ENCODE data around the gene SYPL2. TPM values are rescaled to one million over a fixed set of nuclear protein-coding genes. Genes with fewer than 3 reads are reported as not detected.

Gene SYPL2
- total RNA-seq, 2 experiments from 2014 or later = not detected

DNA sequence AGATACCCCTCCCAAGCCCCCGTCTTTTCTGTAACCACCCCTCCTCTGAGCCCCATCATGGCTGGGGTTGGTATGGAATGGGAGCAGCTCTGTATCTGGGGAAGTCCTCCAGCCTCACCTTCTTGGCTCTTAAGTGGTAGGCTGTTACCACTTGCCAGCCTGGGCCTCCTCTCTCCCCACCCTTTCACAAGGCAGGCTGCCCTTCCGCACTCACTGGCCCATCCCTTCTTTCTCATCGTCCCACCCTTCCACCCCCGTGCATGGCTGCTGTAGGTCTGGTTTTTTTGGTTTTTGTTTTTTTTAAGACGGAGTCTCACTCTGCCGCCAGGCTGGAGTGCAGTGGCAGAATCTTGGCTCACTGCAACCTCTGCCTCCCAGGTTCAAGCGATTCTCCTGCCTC is 32.7 kb downstream of the SYPL2 start:
- ChIA-PET POLR2A (interaction anchor here (0.7 kb wide), 1 partner anchor 55 kb away, joined by 3 read pairs; no protein-coding TSS in a partner anchor), CTCF (ENCODE audit: unreplicated experiment) (no interaction called here)
- H3K79me2 ChIP-seq (ENCODE audit: insufficient read depth, low read depth, low read length) = peaks cover 7% of the 10 kb centered on the region; the same call in 1 of the 2 replicates
- H3K36me3 ChIP-seq (ENCODE audit: insufficient read depth, low read length) = peaks cover 41% of the 10 kb centered on the region; the same call in 1 of the 2 replicates
- H3K4me2 ChIP-seq (ENCODE audit: low read length) = no peak overlapping the region
- H2AFZ ChIP-seq (ENCODE audit: low read length) = no peak overlapping the region
- no peaks in the 10 kb centered on the region for H3K9me2 ChIP-seq (ENCODE audit: insufficient read depth, low read length)
- no TSS peak for BruUV-seq (replicated peaks)
- H3K4me1 ChIP-seq (ENCODE audit: insufficient read depth, low read length, poor library complexity, severe bottlenecking) = peaks cover 8% of the 10 kb centered on the region
- DNase-seq (ENCODE audit: low spot score) = no peak
- TF ChIP-seq EZH2phosphoT487 (IDR thresholded peaks at IDR 0.05; ENCODE audit: borderline replicate concordance, low read depth, low read length) = no peak
- TF ChIP-seq, protein P1, sequence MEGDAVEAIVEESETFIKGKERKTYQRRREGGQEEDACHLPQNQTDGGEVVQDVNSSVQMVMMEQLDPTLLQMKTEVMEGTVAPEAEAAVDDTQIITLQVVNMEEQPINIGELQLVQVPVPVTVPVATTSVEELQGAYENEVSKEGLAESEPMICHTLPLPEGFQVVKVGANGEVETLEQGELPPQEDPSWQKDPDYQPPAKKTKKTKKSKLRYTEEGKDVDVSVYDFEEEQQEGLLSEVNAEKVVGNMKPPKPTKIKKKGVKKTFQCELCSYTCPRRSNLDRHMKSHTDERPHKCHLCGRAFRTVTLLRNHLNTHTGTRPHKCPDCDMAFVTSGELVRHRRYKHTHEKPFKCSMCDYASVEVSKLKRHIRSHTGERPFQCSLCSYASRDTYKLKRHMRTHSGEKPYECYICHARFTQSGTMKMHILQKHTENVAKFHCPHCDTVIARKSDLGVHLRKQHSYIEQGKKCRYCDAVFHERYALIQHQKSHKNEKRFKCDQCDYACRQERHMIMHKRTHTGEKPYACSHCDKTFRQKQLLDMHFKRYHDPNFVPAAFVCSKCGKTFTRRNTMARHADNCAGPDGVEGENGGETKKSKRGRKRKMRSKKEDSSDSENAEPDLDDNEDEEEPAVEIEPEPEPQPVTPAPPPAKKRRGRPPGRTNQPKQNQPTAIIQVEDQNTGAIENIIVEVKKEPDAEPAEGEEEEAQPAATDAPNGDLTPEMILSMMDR (conservative IDR thresholded peaks at IDR 0.05; ENCODE audit: low read length) = no peak
- intact Hi-C loops (cut with micrococcal nuclease; ENCODE audit: unreplicated experiment) = no loop called here
- no peak overlapping the region for H3K27ac ChIP-seq (ENCODE audit: low read depth, low read length, poor library complexity, severe bottlenecking)
- no peaks in the 10 kb centered on the region for H3K9me3 ChIP-seq (ENCODE audit: low read length)
- no peak overlapping the region for H3K4me3 ChIP-seq (ENCODE audit: low read depth, low read length, poor library complexity, severe bottlenecking)
- H4K20me1 ChIP-seq (ENCODE audit: insufficient read depth, low read length) = no peaks in the 10 kb centered on the region

DNA sequence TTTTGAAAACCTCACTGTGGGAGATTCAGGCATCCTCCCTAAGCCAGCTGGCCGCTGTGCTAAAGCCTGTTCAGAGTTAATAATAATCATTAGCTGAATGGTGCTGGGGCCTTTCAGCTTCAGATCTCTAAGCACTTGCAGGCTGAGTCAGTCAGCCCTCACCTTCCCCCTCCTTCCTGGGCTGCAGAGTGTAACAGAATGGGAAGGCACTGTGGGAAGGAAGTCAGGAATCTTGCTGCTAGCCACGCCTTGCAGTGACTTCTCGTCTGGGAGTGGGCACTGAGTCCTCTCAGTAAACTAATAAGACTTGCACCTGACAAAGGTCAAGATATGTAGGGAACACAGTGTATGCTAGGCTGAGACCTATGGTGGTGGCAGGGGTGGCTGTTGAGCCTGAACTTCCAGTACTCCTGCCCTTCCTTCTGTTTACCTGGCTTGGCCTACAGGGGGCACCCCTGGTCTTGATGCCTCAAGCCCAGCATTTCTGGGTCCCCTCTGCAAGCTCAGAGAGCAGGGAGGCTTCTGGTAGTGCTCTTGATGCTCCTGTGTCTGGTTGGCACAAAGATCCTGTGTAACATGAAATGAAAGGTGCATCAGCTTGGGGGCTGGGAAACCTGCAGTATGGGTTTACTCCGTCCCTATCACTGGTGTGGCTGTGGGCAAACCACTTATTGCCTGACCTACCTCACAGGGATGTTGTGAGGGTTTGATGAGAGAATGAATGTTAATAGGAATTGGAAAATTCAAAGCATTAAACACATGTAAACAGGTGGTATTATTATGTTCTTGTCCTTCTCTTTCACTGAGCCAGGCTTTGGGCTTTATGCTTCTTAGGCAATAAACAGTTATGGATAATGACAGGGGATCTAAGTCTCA is 33.6 kb downstream of the SYPL2 start:
- intact Hi-C loops (cut with micrococcal nuclease; ENCODE audit: unreplicated experiment) = no loop called here

More for the DNA sequence above, 33.6 kb downstream of the SYPL2 start:
- no peaks in the 10 kb centered on the region for H4K20me1 ChIP-seq (ENCODE audit: insufficient read depth, low read length)
- no peaks in the 10 kb centered on the region for H3K9me2 ChIP-seq (ENCODE audit: insufficient read depth, low read length)
- peak; percentile 56 for DNase-seq (ENCODE audit: low spot score)
- H3K9me3 ChIP-seq (ENCODE audit: low read length) = no peaks in the 10 kb centered on the region
- ChIA-PET POLR2A (interaction anchor here (1.1 kb wide), 1 partner anchor 33 kb away, joined by 3 read pairs; no protein-coding TSS in a partner anchor), CTCF (ENCODE audit: unreplicated experiment) (interaction anchor here (1.0 kb wide), 1 partner anchor 32 kb away, joined by 4 read pairs; no protein-coding TSS in a partner anchor)
- BruUV-seq (replicated peaks) = no TSS peak
- H3K27ac ChIP-seq (ENCODE audit: low read depth, low read length, poor library complexity, severe bottlenecking) = no peak overlapping the region
- no peak overlapping the region for H3K4me2 ChIP-seq (ENCODE audit: low read length)
- no peak for TF ChIP-seq EZH2phosphoT487 (IDR thresholded peaks at IDR 0.05; ENCODE audit: borderline replicate concordance, low read depth, low read length)
- TF ChIP-seq, protein P1 (conservative IDR thresholded peaks at IDR 0.05; ENCODE audit: low read length) = peak; percentile 76
- peaks cover 5% of the 10 kb centered on the region for H3K4me1 ChIP-seq (ENCODE audit: insufficient read depth, low read length, poor library complexity, severe bottlenecking)
- no peak overlapping the region for H3K4me3 ChIP-seq (ENCODE audit: low read depth, low read length, poor library complexity, severe bottlenecking)
- H3K36me3 ChIP-seq (ENCODE audit: insufficient read depth, low read length) = peaks cover 41% of the 10 kb centered on the region; the same call in 1 of the 2 replicates
- H2AFZ ChIP-seq (ENCODE audit: low read length) = no peak overlapping the region
- peaks cover 1% of the 10 kb centered on the region; the same call in 1 of the 2 replicates for H3K79me2 ChIP-seq (ENCODE audit: insufficient read depth, low read depth, low read length)
